Parathyroid adenoma (tissue), 2 donors: ENCODE measurements around the gene CCDC28B.

Experiments
- H2AFZ ChIP-seq: fragments of 300-600 bp; sonication (generic); one replicate; pipeline ENCODE4 v1.7.0; 2017; ENCODE audit warnings: antibody characterized with exemption, mild to moderate bottlenecking
- H3K27ac ChIP-seq: fragments of 300-600 bp; sonication (generic); one replicate; pipeline ENCODE4 v1.7.0; 2017
- H3K27me3 ChIP-seq: fragments of 300-600 bp; sonication (generic); one replicate; pipeline ENCODE4 v1.7.0; 2017; ENCODE audit warnings: low read length; ENCODE audit not compliant: control insufficient read depth, insufficient read depth
- H3K36me3 ChIP-seq: fragments of 300-600 bp; sonication (generic); one replicate; pipeline ENCODE4 v1.7.0; 2017; ENCODE audit warnings: low read length; ENCODE audit not compliant: control insufficient read depth, insufficient read depth
- H3K4me1 ChIP-seq: fragments of 300-600 bp; sonication (generic); one replicate; pipeline ENCODE4 v1.7.0; 2017; ENCODE audit warnings: control low read depth
- H3K4me2 ChIP-seq: fragments of 300-600 bp; sonication (generic); one replicate; pipeline ENCODE4 v1.7.0; 2017; ENCODE audit warnings: low read length
- H3K4me3 ChIP-seq: fragments of 300-600 bp; sonication (generic); one replicate; pipeline ENCODE4 v1.7.0; 2017; ENCODE audit warnings: low read depth, low read length
- H3K79me2 ChIP-seq: fragments of 300-600 bp; sonication (generic); one replicate; pipeline ENCODE4 v1.7.0; 2017; ENCODE audit warnings: control low read depth
- H3K9ac ChIP-seq: fragments of 300-600 bp; sonication (generic); one replicate; pipeline ENCODE4 v1.7.0; 2017; ENCODE audit warnings: mild to moderate bottlenecking
- H3K9me3 ChIP-seq: fragments of 300-600 bp; sonication (generic); one replicate; pipeline ENCODE4 v1.7.0; 2017; ENCODE audit warnings: low read length; ENCODE audit not compliant: control insufficient read depth
- TF ChIP-seq, protein P1 (sequence below): fragments of 300-600 bp; sonication (generic); IDR thresholded peaks from one replicate; pipeline ENCODE4 v1.7.0; 2017; ENCODE audit warnings: antibody characterized with exemption, mild to moderate bottlenecking
- donor health status: primary hyperparathyroidism.

The CCDC28B gene

DNA sequence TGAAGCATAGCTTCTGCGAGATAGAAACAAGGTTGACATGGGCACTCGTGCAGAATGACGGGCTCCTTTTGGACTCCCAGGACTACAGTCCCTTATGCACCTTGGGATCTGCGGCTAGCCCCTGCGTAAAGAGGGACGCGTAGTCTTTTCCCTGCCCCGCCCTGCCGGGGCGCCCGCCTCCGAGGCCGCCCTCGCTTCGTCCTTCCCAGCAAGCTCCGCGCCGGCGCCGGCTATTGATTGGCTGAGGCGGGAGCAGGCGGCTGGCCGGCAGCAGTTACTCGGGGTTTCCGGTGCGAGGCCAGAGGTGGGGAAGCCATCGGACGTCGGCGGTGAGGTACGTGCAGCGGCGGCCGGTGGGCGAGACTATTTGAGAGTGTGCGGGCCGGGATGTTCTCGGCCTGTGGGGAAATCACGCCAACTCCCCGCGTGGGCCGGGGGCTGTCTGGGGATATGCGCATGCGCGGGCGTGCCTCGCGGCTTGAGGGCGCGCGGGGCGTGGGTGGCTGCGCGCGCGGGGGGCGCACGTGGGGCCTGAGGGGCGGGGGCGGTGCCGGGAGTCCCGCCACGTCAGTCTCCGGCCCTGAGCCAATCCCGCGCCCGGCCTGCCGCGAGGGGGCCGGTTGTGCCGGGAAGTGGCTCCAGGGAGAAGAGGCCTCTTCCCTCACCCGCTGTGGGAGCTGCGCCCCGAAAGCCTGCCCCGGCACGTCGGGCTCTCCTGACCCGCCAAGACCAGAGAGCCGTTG is 20.8 kb upstream of the CCDC28B start, which contains the start of gene TXLNA:
TSS of gene TXLNA (plus strand) at position 233 of the 743 bp plus-strand sequence. CDS start 671 bp downstream, outside the sequence.
- Histone ChIP-seq H3K79me2 (peaks cover 12% of the 10 kb centered on the region), H3K9me3 (no peaks in the 10 kb centered on the region), H3K36me3 (no peaks in the 10 kb centered on the region), H3K27ac (peak within 1 kb of the TSS; percentile 87), H3K4me1 (peaks cover 5% of the 10 kb centered on the region), H3K27me3 (no peaks in the 10 kb centered on the region), H3K4me2 (peak within 1 kb of the TSS; percentile 95), H3K4me3 (peak within 1 kb of the TSS; percentile 71), H2AFZ (peak within 1 kb of the TSS; percentile 82), H3K9ac (no peak within 1 kb of the TSS)
- TF ChIP-seq, protein P1, sequence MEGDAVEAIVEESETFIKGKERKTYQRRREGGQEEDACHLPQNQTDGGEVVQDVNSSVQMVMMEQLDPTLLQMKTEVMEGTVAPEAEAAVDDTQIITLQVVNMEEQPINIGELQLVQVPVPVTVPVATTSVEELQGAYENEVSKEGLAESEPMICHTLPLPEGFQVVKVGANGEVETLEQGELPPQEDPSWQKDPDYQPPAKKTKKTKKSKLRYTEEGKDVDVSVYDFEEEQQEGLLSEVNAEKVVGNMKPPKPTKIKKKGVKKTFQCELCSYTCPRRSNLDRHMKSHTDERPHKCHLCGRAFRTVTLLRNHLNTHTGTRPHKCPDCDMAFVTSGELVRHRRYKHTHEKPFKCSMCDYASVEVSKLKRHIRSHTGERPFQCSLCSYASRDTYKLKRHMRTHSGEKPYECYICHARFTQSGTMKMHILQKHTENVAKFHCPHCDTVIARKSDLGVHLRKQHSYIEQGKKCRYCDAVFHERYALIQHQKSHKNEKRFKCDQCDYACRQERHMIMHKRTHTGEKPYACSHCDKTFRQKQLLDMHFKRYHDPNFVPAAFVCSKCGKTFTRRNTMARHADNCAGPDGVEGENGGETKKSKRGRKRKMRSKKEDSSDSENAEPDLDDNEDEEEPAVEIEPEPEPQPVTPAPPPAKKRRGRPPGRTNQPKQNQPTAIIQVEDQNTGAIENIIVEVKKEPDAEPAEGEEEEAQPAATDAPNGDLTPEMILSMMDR: no peak

- Histone ChIP-seq H2AFZ (peak overlapping the region; percentile 82), H3K4me1 (peaks cover 5% of the 10 kb centered on the region), H3K27ac (peak overlapping the region; percentile 87), H3K79me2 (peaks cover 16% of the 10 kb centered on the region), H3K36me3 (no peaks in the 10 kb centered on the region), H3K9me3 (no peaks in the 10 kb centered on the region), H3K9ac (no peak overlapping the region), H3K4me2 (peak overlapping the region; percentile 95), H3K27me3 (no peaks in the 10 kb centered on the region), H3K4me3 (peak overlapping the region; percentile 71)
- TF ChIP-seq, protein P1: no peak
These were observed 20.0 kb upstream of the CCDC28B start for GRCh38 chr1:32180186-32181060.

DNA sequence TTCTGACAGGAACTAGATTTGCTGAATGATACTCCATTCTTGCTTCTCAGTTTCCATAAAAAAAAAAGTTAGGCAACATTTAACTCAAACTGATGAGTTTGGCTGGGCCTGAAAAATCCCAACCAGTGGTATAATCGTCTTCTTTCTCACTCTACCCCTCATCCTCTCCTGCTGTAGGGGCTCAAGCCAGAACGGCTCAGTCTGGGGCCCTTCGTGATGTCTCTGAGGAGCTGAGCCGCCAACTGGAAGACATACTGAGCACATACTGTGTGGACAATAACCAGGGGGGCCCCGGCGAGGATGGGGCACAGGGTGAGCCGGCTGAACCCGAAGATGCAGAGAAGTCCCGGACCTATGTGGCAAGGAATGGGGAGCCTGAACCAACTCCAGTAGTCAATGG is 19.3 kb upstream of the CCDC28B start:
- Histone ChIP-seq H3K4me2 (peak overlapping the region; percentile 95), H3K4me1 (peaks cover 5% of the 10 kb centered on the region), H3K36me3 (no peaks in the 10 kb centered on the region), H3K4me3 (peak overlapping the region; percentile 71), H3K9me3 (no peaks in the 10 kb centered on the region), H3K27ac (no peak overlapping the region), H3K27me3 (no peaks in the 10 kb centered on the region), H3K9ac (no peak overlapping the region), H2AFZ (no peak overlapping the region), H3K79me2 (peaks cover 16% of the 10 kb centered on the region)
- TF ChIP-seq, protein P1: no peak

- no peak overlapping the region for H3K9ac ChIP-seq
- H3K4me1 ChIP-seq: peaks cover 5% of the 10 kb centered on the region
These were observed 18.8 kb upstream of the CCDC28B start for GRCh38 chr1:32181563-32181962.

More at GRCh38 chr1:32181563-32181962, 18.8 kb upstream of the CCDC28B start:
- Histone ChIP-seq H3K36me3 (no peaks in the 10 kb centered on the region), H3K27me3 (no peaks in the 10 kb centered on the region), H3K79me2 (peaks cover 16% of the 10 kb centered on the region), H2AFZ (no peak overlapping the region), H3K27ac (no peak overlapping the region), H3K4me2 (no peak overlapping the region), H3K4me3 (no peak overlapping the region), H3K9me3 (no peaks in the 10 kb centered on the region)
- TF ChIP-seq, protein P1: no peak
